Panc1 (cell line): ENCODE results near the gene ODAPH. TPM values are rescaled to one million over a fixed set of nuclear protein-coding genes. Genes with fewer than 3 reads are reported as not detected.

Experiments
- ATAC-seq: fragments of 200-7000 bp; cut with Tn5 transposase; 2 replicates; pipeline ENCODE4 v1.9.1; 2020; ENCODE audit warnings: mild to moderate bottlenecking, moderate library complexity
- BruUV-seq: library from RNA; stranded (reverse); fragments of 400-500 nt; replicated peaks from 2 replicates; lab custom pipeline; 2021; lab: Mats Ljungman, UMichigan
- CTCF ChIA-PET: fragments of 300-600 bp; sonication (Branson Sonifier 250); formaldehyde crosslinking; loops from one replicate; lab custom pipeline; 2022; ENCODE audit warnings: antibody characterized with exemption; lab: Charles Lee
- POLR2A ChIA-PET: fragments of 300-600 bp; sonication (Branson Sonifier 250); formaldehyde crosslinking; loops from one replicate; lab custom pipeline; 2022; ENCODE audit warnings: antibody characterized with exemption; lab: Charles Lee
- DNase-seq: peaks from one replicate; pipeline ENCODE4 v3.0.0-alpha.2; 2010; ENCODE audit warnings: low read depth, low spot score
- H3K27ac ChIP-seq: 2 replicates; pipeline ENCODE4 v1.5.1; 2011; ENCODE audit warnings: mild to moderate bottlenecking, low read length, inconsistent platforms
- H3K27me3 ChIP-seq: fragments of 200-500 bp; sonication (Bioruptor generic); 2 replicates; pipeline ENCODE4 v1.6.0; 2014; ENCODE audit warnings: low read length, inconsistent platforms; ENCODE audit not compliant: control insufficient read depth, insufficient read depth
- H3K36me3 ChIP-seq: fragments of 200-500 bp; sonication (Bioruptor generic); 2 replicates; pipeline ENCODE4 v1.5.1; 2014; ENCODE audit warnings: inconsistent platforms, mild to moderate bottlenecking, low read length, moderate library complexity; ENCODE audit not compliant: control insufficient read depth, insufficient read depth
- H3K4me1 ChIP-seq: 2 replicates; pipeline ENCODE4 v1.5.1; 2011; ENCODE audit warnings: inconsistent platforms, mild to moderate bottlenecking, low read length, moderate library complexity; ENCODE audit not compliant: control insufficient read depth, insufficient read depth
- H3K4me3 ChIP-seq, 2 experiments: 2 replicates each; pipeline ENCODE4 v1.5.1; 2011 to 2012; ENCODE audit warnings: low read depth in 2 of 2, low read length in 2 of 2, mild to moderate bottlenecking in 2 of 2, inconsistent platforms in 1 of 2, moderate library complexity in 1 of 2
- H3K9me3 ChIP-seq: fragments of 200-500 bp; sonication (Bioruptor generic); 2 replicates; pipeline ENCODE4 v1.5.1; 2014; ENCODE audit warnings: low read depth, mild to moderate bottlenecking, inconsistent platforms, low read length, moderate library complexity; ENCODE audit not compliant: control insufficient read depth, insufficient read depth
- POLR2AphosphoS5 ChIP-seq: IDR thresholded peaks from 2 replicates; pipeline ENCODE4 v1.6.1; 2012; ENCODE audit warnings: mild to moderate bottlenecking, low read depth, low read length, moderate library complexity
- SIN3A ChIP-seq: IDR thresholded peaks from 2 replicates; pipeline ENCODE4 v1.6.1; 2012; ENCODE audit warnings: low read depth, mild to moderate bottlenecking, low read length, moderate library complexity, borderline replicate concordance; ENCODE audit not compliant: insufficient read depth
- TCF7L2 ChIP-seq: IDR thresholded peaks from 2 replicates; pipeline ENCODE4 v1.6.1; 2011; ENCODE audit warnings: mild to moderate bottlenecking, low read depth, low read length, inconsistent platforms
- in situ Hi-C: cut with HindIII; loops from 2 replicates; pipeline ENCODE4 v1.10.0; 2016; ENCODE audit warnings: low sequenced_read_pairs, low pct_unique_long_range_greater_than_20kb
- intact Hi-C: fragments of 100-400 bp; cut with micrococcal nuclease; formaldehyde crosslinking; loops from one replicate; pipeline ENCODE4 v1.10.0; 2022; ENCODE audit not compliant: unreplicated experiment
- total RNA-seq: library from RNA; stranded (reverse); gene quantifications from one replicate; pipeline ENCODE4 v1.2.1, GENCODE V29; 2021; ENCODE audit not compliant: unreplicated experiment
- TF ChIP-seq, protein P1 (sequence below): fragments of 450-650 bp; IDR thresholded peaks from 2 replicates; pipeline ENCODE4 v1.5.1; 2017; ENCODE audit warnings: mild to moderate bottlenecking
- TF ChIP-seq, protein P2 (sequence below), 2 experiments: IDR thresholded peaks; 2 replicates each; pipeline ENCODE4 v1.6.1; 2011 to 2012; ENCODE audit warnings: low read depth in 2 of 2, control low read depth in 1 of 2, low read length in 1 of 2, mild to moderate bottlenecking in 1 of 2, moderate library complexity in 1 of 2; ENCODE audit not compliant: insufficient read depth in 1 of 2

Gene ODAPH
- total RNA-seq, 1 experiment from 2014 or later, result not detected

DNA sequence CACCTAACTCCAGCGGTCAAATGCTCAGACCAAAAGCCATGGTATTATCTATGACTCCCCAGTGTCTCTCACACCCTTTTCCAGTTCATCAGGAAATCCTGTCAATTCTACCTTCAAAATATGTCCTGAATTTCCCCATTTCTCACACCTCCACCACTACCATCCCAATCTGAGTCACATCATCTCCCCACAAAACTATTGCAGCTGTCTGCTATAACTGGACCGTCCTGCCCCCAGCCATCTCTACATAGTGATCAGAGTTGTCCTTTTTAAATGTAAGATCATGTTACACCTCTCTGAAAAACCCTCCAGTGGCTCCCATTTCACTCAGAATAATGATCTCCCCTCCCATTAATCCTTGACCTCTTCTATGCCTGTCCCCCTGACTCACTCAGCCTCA, 6.8 kb upstream of the ODAPH start:
- Histone ChIP-seq H3K27ac (no peak overlapping the region), H3K36me3 (no peaks in the 10 kb centered on the region), H3K4me1 (no peaks in the 10 kb centered on the region), H3K4me3 (no peak overlapping the region), H3K9me3 (no peaks in the 10 kb centered on the region), H3K27me3 (no peaks in the 10 kb centered on the region)
- in situ Hi-C loops, result no loop called here
- TF ChIP-seq POLR2AphosphoS5 (no peak), TCF7L2 (no peak), SIN3A (no peak)
- TF ChIP-seq, protein P1, sequence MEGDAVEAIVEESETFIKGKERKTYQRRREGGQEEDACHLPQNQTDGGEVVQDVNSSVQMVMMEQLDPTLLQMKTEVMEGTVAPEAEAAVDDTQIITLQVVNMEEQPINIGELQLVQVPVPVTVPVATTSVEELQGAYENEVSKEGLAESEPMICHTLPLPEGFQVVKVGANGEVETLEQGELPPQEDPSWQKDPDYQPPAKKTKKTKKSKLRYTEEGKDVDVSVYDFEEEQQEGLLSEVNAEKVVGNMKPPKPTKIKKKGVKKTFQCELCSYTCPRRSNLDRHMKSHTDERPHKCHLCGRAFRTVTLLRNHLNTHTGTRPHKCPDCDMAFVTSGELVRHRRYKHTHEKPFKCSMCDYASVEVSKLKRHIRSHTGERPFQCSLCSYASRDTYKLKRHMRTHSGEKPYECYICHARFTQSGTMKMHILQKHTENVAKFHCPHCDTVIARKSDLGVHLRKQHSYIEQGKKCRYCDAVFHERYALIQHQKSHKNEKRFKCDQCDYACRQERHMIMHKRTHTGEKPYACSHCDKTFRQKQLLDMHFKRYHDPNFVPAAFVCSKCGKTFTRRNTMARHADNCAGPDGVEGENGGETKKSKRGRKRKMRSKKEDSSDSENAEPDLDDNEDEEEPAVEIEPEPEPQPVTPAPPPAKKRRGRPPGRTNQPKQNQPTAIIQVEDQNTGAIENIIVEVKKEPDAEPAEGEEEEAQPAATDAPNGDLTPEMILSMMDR, result no peak
- TF ChIP-seq, protein P2, sequence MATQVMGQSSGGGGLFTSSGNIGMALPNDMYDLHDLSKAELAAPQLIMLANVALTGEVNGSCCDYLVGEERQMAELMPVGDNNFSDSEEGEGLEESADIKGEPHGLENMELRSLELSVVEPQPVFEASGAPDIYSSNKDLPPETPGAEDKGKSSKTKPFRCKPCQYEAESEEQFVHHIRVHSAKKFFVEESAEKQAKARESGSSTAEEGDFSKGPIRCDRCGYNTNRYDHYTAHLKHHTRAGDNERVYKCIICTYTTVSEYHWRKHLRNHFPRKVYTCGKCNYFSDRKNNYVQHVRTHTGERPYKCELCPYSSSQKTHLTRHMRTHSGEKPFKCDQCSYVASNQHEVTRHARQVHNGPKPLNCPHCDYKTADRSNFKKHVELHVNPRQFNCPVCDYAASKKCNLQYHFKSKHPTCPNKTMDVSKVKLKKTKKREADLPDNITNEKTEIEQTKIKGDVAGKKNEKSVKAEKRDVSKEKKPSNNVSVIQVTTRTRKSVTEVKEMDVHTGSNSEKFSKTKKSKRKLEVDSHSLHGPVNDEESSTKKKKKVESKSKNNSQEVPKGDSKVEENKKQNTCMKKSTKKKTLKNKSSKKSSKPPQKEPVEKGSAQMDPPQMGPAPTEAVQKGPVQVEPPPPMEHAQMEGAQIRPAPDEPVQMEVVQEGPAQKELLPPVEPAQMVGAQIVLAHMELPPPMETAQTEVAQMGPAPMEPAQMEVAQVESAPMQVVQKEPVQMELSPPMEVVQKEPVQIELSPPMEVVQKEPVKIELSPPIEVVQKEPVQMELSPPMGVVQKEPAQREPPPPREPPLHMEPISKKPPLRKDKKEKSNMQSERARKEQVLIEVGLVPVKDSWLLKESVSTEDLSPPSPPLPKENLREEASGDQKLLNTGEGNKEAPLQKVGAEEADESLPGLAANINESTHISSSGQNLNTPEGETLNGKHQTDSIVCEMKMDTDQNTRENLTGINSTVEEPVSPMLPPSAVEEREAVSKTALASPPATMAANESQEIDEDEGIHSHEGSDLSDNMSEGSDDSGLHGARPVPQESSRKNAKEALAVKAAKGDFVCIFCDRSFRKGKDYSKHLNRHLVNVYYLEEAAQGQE (IDR thresholded peaks at IDR 0.05; ENCODE audit: insufficient read depth in 1 of 2, low read depth in 2 of 2, low read length in 1 of 2), result no peak
- no TSS peak for BruUV-seq
- POLR2A ChIA-PET, result no interaction called here
- ATAC-seq (no peak), DNase-seq (no peak)
- intact Hi-C loops, result no loop called here
- CTCF ChIA-PET, result no interaction called here

DNA sequence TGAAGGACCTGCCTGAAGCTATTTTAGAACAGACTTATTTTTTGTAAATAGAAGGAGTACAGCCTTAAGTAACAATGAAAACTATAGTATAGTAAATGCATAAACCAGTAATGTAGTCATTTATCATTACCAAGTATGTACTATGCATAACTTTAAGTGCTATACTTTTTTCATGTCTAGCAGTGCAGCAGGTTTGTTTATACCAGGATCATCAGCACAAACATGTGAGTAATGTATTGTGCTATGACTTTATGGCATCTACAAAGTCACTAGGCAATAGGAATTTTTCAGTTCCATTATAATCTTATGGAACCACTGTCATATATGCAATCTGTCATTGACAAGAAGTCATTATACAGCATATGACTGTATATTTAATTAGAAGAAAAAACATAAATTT, 3.4 kb upstream of the ODAPH start:
- ChIA-PET POLR2A (no interaction called here), CTCF (no interaction called here)
- Histone ChIP-seq H3K27ac (no peak overlapping the region), H3K4me3 (no peak overlapping the region), H3K9me3 (no peaks in the 10 kb centered on the region), H3K4me1 (no peaks in the 10 kb centered on the region), H3K36me3 (no peaks in the 10 kb centered on the region), H3K27me3 (no peaks in the 10 kb centered on the region)
- intact Hi-C loops (no loop called here), in situ Hi-C loops (no loop called here)
- DNase-seq, result no peak
- ATAC-seq, result no peak
- no TSS peak for BruUV-seq
- TF ChIP-seq SIN3A (no peak), POLR2AphosphoS5 (no peak), TCF7L2 (no peak)
- TF ChIP-seq, protein P2 (IDR thresholded peaks at IDR 0.05; ENCODE audit: insufficient read depth in 1 of 2, low read depth in 2 of 2, low read length in 1 of 2), result no peak
- TF ChIP-seq, protein P1, result no peak
